ENCODE results near the gene BRD3. TPM values are rescaled to one million over a fixed set of nuclear protein-coding genes. Genes with fewer than 3 reads are reported as not detected.

The BRD3 gene
- total RNA-seq, 1 experiment from 2014 or later: 40.7 TPM

DNA sequence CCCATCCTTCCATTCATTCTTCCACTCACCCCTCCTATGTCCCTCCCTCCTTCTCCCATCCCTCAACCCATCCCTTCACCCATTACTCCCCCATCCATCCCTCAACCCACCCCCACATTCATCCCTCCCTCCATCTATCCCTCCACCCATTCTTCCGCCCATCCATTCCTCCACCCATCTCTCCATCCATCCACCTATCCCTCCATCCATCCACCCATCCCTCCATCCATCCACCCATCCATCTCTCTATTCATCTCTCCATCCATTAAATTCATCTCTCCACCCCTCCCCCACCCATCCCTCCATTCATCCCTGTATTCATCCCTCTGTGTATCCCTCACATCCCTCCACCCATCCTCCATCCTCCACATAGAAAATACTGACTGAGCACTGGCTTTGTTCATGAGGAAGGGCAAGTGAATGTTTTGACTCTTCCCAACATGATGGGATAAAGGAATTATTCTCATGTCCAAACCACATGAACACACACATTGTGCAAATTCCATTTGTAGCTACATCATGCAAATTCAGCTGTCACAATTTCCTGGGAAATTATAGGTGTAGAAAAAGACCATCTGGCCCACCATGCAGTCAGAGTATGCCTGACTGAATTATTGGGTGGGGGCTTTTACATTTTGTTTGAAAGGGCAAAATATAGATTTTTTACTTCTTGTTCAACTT is 68.8 kb downstream of the BRD3 start:
- Histone ChIP-seq H3K4me2 (ENCODE audit: low read length) (no peak overlapping the region), H2AFZ (ENCODE audit: low read depth, low read length, poor library complexity, severe bottlenecking) (no peak overlapping the region), H3K27ac (ENCODE audit: low read depth, low read length) (no peak overlapping the region), H3K9me2 (ENCODE audit: insufficient read depth) (no peaks in the 10 kb centered on the region), H3K9ac (ENCODE audit: low read length) (no peak overlapping the region), H3K27me3 (ENCODE audit: insufficient read depth, low read length) (0 out of 2 replicates have a peak, but pooled peaks cover 3% of the 10 kb centered on the region), H3K79me2 (ENCODE audit: insufficient read depth, low read length) (no peaks in the 10 kb centered on the region), H4K20me1 (ENCODE audit: insufficient read depth) (no peaks in the 10 kb centered on the region), H3K36me3 (ENCODE audit: control insufficient read depth in 1 of 2, insufficient read depth in 2 of 2, low read length in 2 of 2) (no peaks in the 10 kb centered on the region), H3K4me1 (ENCODE audit: control insufficient read depth in 1 of 2, insufficient read depth in 2 of 2, low read length in 2 of 2) (peaks cover 9 to 12% of the 10 kb centered on the region in 2 experiments), H3K4me3 (replicated peaks in 1 of 2; ENCODE audit: low read depth in 1 of 2, low read length in 2 of 2) (no peak overlapping the region), H3K9me3 (ENCODE audit: control insufficient read depth in 1 of 2, insufficient read depth in 1 of 2, low read depth in 1 of 2, low read length in 2 of 2) (no peaks in the 10 kb centered on the region)
- TF ChIP-seq SP1 (IDR thresholded peaks at IDR 0.05; ENCODE audit: low read depth) (no peak), FOSL1 (IDR thresholded peaks at IDR 0.05; ENCODE audit: low read depth) (no peak), CEBPB (IDR thresholded peaks at IDR 0.05; ENCODE audit: low read depth) (no peak), EZH2phosphoT487 (IDR thresholded peaks at IDR 0.05; ENCODE audit: borderline replicate concordance) (no peak), ZFX (IDR thresholded peaks at IDR 0.05) (no peak), RAD21 (IDR thresholded peaks at IDR 0.05; ENCODE audit: low read depth) (no peak)
- TF ChIP-seq, protein P1, sequence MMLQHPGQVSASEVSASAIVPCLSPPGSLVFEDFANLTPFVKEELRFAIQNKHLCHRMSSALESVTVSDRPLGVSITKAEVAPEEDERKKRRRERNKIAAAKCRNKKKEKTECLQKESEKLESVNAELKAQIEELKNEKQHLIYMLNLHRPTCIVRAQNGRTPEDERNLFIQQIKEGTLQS (IDR thresholded peaks at IDR 0.05): no peak
- TF ChIP-seq, protein P2, sequence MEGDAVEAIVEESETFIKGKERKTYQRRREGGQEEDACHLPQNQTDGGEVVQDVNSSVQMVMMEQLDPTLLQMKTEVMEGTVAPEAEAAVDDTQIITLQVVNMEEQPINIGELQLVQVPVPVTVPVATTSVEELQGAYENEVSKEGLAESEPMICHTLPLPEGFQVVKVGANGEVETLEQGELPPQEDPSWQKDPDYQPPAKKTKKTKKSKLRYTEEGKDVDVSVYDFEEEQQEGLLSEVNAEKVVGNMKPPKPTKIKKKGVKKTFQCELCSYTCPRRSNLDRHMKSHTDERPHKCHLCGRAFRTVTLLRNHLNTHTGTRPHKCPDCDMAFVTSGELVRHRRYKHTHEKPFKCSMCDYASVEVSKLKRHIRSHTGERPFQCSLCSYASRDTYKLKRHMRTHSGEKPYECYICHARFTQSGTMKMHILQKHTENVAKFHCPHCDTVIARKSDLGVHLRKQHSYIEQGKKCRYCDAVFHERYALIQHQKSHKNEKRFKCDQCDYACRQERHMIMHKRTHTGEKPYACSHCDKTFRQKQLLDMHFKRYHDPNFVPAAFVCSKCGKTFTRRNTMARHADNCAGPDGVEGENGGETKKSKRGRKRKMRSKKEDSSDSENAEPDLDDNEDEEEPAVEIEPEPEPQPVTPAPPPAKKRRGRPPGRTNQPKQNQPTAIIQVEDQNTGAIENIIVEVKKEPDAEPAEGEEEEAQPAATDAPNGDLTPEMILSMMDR (IDR thresholded peaks at IDR 0.05 in 2 of 3, conservative IDR thresholded peaks at IDR 0.05 in 1 of 3; ENCODE audit: borderline replicate concordance in 1 of 3, insufficient read depth in 1 of 3, low read depth in 2 of 3, low read length in 2 of 3): no peak
- POLR2A ChIA-PET: no interaction called here
- no peak for ATAC-seq
- intact Hi-C loops (cut with micrococcal nuclease): loop anchor here (10.0 kb wide), 1 partner anchor 644 kb away; the partner anchor contains the start of genes SURF1 and SURF2
- no TSS peak for BruUV-seq (replicated peaks)
- RAD21 ChIA-PET (ENCODE audit: low non-redundant PET in 1 of 2, low total read pairs in 2 of 2, uncharacterized antibody in 2 of 2, unreplicated experiment in 2 of 2): no interaction called here
- CTCF ChIA-PET: no interaction called here
- DNase-seq (ENCODE audit: low read depth, low spot score): no peak

All from HCT116 (cell line).